ENCODE results near the gene DAB2IP. TPM values are rescaled to one million over a fixed set of nuclear protein-coding genes. Genes with fewer than 3 reads are reported as not detected.

The DAB2IP gene
- total RNA-seq, 1 donor from 2014 or later: 104 TPM

GRCh38 chr9:121717141-121717991 is 65.9 kb downstream of the DAB2IP start:
- peaks cover 17% of the 10 kb centered on the region for H3K27me3 Mint-ChIP-seq (ENCODE audit: unreplicated experiment)
- no peak for DNase-seq (ENCODE audit: low spot score)
- H3K36me3 Mint-ChIP-seq (ENCODE audit: low read depth, unreplicated experiment): peaks cover 11% of the 10 kb centered on the region
- H3K9me3 Mint-ChIP-seq (ENCODE audit: unreplicated experiment): no peaks in the 10 kb centered on the region
- no peak overlapping the region for H3K4me3 Mint-ChIP-seq (ENCODE audit: unreplicated experiment)
- H3K4me1 Mint-ChIP-seq (ENCODE audit: unreplicated experiment): peaks cover 51% of the 10 kb centered on the region
- TF ChIP-seq CTCF (IDR thresholded peaks at IDR 0.05; ENCODE audit: unreplicated experiment): no peak
- no peak overlapping the region for H3K27ac Mint-ChIP-seq (ENCODE audit: unreplicated experiment)

- TF ChIP-seq CTCF (IDR thresholded peaks at IDR 0.05; ENCODE audit: unreplicated experiment): no peak
- Mint-ChIP-seq H3K27me3 (ENCODE audit: unreplicated experiment) (peaks cover 18% of the 10 kb centered on the region), H3K4me1 (ENCODE audit: unreplicated experiment) (peaks cover 54% of the 10 kb centered on the region), H3K27ac (ENCODE audit: unreplicated experiment) (no peak overlapping the region), H3K4me3 (ENCODE audit: unreplicated experiment) (no peak overlapping the region), H3K36me3 (ENCODE audit: low read depth, unreplicated experiment) (peaks cover 11% of the 10 kb centered on the region), H3K9me3 (ENCODE audit: unreplicated experiment) (no peaks in the 10 kb centered on the region)
- DNase-seq (ENCODE audit: low spot score): no peak
These were observed 66.7 kb downstream of the DAB2IP start for GRCh38 chr9:121718084-121718483.

GRCh38 chr9:121718501-121718900 is 67.1 kb downstream of the DAB2IP start:
- TF ChIP-seq CTCF (IDR thresholded peaks at IDR 0.05; ENCODE audit: unreplicated experiment): no peak
- no peak for DNase-seq (ENCODE audit: low spot score)
- no peaks in the 10 kb centered on the region for H3K9me3 Mint-ChIP-seq (ENCODE audit: unreplicated experiment)
- H3K27ac Mint-ChIP-seq (ENCODE audit: unreplicated experiment): no peak overlapping the region
- H3K36me3 Mint-ChIP-seq (ENCODE audit: low read depth, unreplicated experiment): peaks cover 11% of the 10 kb centered on the region
- peaks cover 54% of the 10 kb centered on the region for H3K4me1 Mint-ChIP-seq (ENCODE audit: unreplicated experiment)
- no peak overlapping the region for H3K4me3 Mint-ChIP-seq (ENCODE audit: unreplicated experiment)
- H3K27me3 Mint-ChIP-seq (ENCODE audit: unreplicated experiment): peaks cover 18% of the 10 kb centered on the region

- peaks cover 18% of the 10 kb centered on the region for H3K27me3 Mint-ChIP-seq (ENCODE audit: unreplicated experiment)
- no peak for TF ChIP-seq CTCF (IDR thresholded peaks at IDR 0.05; ENCODE audit: unreplicated experiment)
- peak overlapping the region; percentile 87 for H3K27ac Mint-ChIP-seq (ENCODE audit: unreplicated experiment)
- peak overlapping the region; percentile 57 for H3K4me3 Mint-ChIP-seq (ENCODE audit: unreplicated experiment)
- DNase-seq (ENCODE audit: low spot score): no peak
- peaks cover 63% of the 10 kb centered on the region for H3K4me1 Mint-ChIP-seq (ENCODE audit: unreplicated experiment)
- H3K9me3 Mint-ChIP-seq (ENCODE audit: unreplicated experiment): no peaks in the 10 kb centered on the region
- peaks cover 9% of the 10 kb centered on the region for H3K36me3 Mint-ChIP-seq (ENCODE audit: low read depth, unreplicated experiment)
These were observed 69.0 kb downstream of the DAB2IP start for GRCh38 chr9:121720311-121721057.

- Mint-ChIP-seq H3K27me3 (ENCODE audit: unreplicated experiment) (peaks cover 22% of the 10 kb centered on the region), H3K9me3 (ENCODE audit: unreplicated experiment) (no peaks in the 10 kb centered on the region), H3K4me1 (ENCODE audit: unreplicated experiment) (peaks cover 62% of the 10 kb centered on the region), H3K4me3 (ENCODE audit: unreplicated experiment) (peak overlapping the region; percentile 57), H3K36me3 (ENCODE audit: low read depth, unreplicated experiment) (peaks cover 9% of the 10 kb centered on the region), H3K27ac (ENCODE audit: unreplicated experiment) (peak overlapping the region; percentile 87)
- no peak for TF ChIP-seq CTCF (IDR thresholded peaks at IDR 0.05; ENCODE audit: unreplicated experiment)
- no peak for DNase-seq (ENCODE audit: low spot score)
These were observed 69.6 kb downstream of the DAB2IP start for GRCh38 chr9:121721058-121721350.

All from endothelial cell (in vitro differentiated cells).